OCI-LY3 (cell line): Measurements from ENCODE around the gene TMCC1.

ENCODE experiments used
- CTCF ChIP-seq: fragments of 200-600, 300-600 bp; sonication (generic); IDR thresholded peaks from 2 replicates; pipeline ENCODE4 v1.5.1; 2014; ENCODE audit warnings: antibody characterized with exemption, low read length, low read depth
- EZH2phosphoT487 ChIP-seq: fragments of 200-600 bp; shearing (Covaris generic); IDR thresholded peaks from 2 replicates; pipeline ENCODE4 v1.6.1; 2018; ENCODE audit warnings: antibody characterized with exemption, mixed run types, low read depth

- no peak for TF ChIP-seq CTCF
- TF ChIP-seq EZH2phosphoT487, result no peak
Observed at GRCh38 chr3:129845956-129846355, 47.6 kb downstream of the TMCC1 start.
